GM18951 (cell line): ENCODE data around the gene KCNH2.
"Not testable (repeated sequence)": the region's sequence is repeated elsewhere in the genome, so short reads cannot be mapped to it uniquely, and the experiment has no call there.

Experiments used
- POLR2A ChIP-seq: IDR thresholded peaks from 4 replicates; pipeline ENCODE4 v1.6.1; 2011; ENCODE audit warnings: mild to moderate bottlenecking; ENCODE audit not compliant: insufficient read length, insufficient read depth; ENCODE audit errors: extremely low read depth
- in situ Hi-C: fragments of 300-500 bp; cut with MboI; formaldehyde crosslinking; loops from one replicate; pipeline ENCODE4 v1.12.0; 2022; ENCODE audit warnings: low sequenced_read_pairs, mixed read lengths, inconsistent platforms; ENCODE audit not compliant: unreplicated experiment

KCNH2 gene, protein sequence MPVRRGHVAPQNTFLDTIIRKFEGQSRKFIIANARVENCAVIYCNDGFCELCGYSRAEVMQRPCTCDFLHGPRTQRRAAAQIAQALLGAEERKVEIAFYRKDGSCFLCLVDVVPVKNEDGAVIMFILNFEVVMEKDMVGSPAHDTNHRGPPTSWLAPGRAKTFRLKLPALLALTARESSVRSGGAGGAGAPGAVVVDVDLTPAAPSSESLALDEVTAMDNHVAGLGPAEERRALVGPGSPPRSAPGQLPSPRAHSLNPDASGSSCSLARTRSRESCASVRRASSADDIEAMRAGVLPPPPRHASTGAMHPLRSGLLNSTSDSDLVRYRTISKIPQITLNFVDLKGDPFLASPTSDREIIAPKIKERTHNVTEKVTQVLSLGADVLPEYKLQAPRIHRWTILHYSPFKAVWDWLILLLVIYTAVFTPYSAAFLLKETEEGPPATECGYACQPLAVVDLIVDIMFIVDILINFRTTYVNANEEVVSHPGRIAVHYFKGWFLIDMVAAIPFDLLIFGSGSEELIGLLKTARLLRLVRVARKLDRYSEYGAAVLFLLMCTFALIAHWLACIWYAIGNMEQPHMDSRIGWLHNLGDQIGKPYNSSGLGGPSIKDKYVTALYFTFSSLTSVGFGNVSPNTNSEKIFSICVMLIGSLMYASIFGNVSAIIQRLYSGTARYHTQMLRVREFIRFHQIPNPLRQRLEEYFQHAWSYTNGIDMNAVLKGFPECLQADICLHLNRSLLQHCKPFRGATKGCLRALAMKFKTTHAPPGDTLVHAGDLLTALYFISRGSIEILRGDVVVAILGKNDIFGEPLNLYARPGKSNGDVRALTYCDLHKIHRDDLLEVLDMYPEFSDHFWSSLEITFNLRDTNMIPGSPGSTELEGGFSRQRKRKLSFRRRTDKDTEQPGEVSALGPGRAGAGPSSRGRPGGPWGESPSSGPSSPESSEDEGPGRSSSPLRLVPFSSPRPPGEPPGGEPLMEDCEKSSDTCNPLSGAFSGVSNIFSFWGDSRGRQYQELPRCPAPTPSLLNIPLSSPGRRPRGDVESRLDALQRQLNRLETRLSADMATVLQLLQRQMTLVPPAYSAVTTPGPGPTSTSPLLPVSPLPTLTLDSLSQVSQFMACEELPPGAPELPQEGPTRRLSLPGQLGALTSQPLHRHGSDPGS

GRCh38 chr7:150978126-150978789 is at the start of gene KCNH2:
Gene KCNH2 (minus strand): TSS chr7:150978321. CDS start chr7:150977913, 408 bp downstream.
- in situ Hi-C loops, result no loop called here
- TF ChIP-seq POLR2A, result no peak

DNA sequence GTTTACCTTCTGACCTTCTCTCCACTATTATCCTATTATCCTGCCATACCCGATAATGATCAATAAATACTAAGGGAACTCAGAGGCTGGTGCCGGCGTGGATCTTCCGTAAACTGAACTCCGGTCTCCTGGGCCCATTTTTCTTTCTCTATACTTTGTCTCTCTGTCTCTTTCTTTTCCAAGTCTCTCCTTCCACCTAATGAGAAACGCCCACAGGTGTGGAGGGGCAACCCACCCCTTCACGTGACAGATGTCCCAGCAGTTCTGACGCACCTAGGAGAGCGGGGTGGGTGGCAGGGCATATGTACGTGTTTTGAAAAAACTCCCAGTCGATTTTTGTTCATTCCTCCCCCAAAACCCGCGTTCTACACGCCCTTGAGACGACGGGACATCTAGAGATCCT is 49.6 kb upstream of the KCNH2 start:
- in situ Hi-C loops, result not testable (repeated sequence)

- in situ Hi-C loops, result not testable (repeated sequence)
Measured at GRCh38 chr7:151026771-151027727, 48.9 kb upstream of the KCNH2 start.

DNA sequence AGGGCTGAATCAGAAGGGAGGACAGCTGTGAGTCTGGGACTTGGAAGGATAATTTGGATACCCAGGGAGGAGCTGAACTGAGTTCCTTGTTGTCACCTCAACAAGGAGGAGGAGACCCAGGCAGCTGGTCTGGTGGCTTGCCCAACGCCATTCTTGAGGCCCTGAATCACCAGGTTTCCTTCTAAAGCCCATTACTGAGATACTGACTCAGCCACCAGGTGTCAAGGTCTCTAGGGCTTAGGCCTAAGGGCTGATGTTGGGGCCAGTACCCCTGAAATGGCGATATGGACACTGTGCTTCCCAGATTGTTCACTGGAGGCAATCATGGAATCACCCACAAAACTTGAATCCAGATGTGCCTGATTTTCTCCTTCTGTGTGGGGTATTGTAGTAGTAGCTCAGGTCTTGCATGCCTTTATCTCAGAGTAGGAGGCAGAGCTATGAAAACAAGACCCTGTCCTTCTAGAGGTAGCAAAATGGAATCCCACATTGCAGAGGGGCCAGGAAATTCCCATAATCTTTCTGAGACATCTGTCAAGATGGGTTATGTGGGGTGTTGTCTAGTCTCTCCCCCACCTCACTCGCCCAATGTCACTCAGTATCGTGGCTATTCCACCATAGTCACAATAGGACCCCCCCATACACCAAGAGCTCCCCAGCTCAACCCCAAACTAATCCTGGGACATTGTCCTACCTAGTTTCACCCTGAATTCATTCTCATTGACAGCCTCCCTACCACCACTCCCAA is 48.0 kb upstream of the KCNH2 start:
- TF ChIP-seq POLR2A, result no peak
- in situ Hi-C loops, result no loop called here

DNA sequence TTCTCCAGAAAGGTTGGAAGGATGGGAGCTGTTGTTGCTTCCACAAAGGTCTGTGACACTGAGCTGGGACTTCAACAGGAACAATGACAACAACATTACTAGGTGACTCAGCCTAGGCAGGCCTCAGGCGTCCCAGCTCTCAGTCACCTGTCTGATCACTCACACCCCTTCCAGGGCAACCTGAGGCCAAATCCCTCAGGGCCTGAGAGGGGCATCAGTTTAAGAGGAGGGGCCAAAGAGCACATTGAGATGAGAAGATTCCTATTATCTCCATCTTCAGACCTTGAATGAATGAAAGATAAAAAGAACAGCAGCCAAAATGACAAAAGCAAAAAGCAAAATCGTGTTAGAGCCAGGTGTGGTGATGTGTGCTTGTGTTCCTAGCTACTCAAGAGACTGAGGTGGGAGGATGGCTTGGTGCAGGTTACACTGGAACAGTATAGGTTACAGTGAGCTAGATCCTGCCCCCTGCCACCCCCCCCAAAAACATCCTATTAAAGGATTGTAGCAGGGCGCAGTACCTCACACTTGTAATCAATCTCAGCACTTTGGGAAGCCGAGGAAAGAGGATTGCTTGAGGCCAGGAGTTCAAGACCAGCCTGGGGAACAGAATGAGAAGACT is 46.4 kb upstream of the KCNH2 start, which contains the start of gene ATG9B:
Gene ATG9B, minus strand, starts transcription at position 60 of the 622 bp plus-strand sequence. CDS start 71 bp downstream, outside the sequence.
- no peak for TF ChIP-seq POLR2A
- in situ Hi-C loops, result no loop called here

DNA sequence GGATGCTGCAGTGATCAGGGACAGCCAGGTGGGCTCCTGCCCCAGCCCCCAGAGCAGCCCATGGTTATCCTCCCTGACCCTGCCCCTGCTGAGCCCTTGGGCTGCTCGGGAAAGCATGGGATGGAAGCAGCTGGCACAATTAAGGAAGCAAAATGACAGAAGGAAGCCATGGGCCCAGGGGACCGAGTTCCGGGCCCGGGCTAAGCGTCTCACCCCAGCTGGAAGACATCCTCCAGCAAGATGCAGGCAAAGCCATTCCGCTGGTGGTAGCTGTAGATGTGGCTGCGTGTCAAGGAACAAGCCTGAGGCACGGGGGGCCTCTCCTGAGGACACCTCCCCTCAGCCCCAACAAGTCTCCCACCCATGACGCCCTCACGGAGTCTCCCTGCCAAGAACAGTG is 45.1 kb upstream of the KCNH2 start:
- in situ Hi-C loops, result no loop called here
- no peak for TF ChIP-seq POLR2A

GRCh38 chr7:151020231-151020630 is 42.1 kb upstream of the KCNH2 start:
- in situ Hi-C loops, result no loop called here
- TF ChIP-seq POLR2A, result no peak

DNA sequence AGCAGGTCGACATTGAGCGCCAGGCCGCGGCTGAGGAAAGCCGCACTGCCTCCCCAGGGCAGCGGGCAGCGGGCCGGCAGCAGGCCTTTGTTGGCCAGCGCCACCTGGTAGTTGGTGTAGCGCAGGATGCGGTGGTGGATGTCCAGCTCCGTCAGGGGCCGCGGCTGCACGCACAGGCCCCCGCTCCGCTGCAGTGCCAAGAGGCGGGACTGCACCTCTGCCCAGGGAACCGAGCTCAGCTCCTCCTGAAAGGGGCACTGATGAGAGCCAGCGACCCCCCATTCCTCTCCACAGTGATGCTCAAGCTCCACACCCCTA is 41.0 kb upstream of the KCNH2 start:
- TF ChIP-seq POLR2A, result no peak
- in situ Hi-C loops, result no loop called here

DNA sequence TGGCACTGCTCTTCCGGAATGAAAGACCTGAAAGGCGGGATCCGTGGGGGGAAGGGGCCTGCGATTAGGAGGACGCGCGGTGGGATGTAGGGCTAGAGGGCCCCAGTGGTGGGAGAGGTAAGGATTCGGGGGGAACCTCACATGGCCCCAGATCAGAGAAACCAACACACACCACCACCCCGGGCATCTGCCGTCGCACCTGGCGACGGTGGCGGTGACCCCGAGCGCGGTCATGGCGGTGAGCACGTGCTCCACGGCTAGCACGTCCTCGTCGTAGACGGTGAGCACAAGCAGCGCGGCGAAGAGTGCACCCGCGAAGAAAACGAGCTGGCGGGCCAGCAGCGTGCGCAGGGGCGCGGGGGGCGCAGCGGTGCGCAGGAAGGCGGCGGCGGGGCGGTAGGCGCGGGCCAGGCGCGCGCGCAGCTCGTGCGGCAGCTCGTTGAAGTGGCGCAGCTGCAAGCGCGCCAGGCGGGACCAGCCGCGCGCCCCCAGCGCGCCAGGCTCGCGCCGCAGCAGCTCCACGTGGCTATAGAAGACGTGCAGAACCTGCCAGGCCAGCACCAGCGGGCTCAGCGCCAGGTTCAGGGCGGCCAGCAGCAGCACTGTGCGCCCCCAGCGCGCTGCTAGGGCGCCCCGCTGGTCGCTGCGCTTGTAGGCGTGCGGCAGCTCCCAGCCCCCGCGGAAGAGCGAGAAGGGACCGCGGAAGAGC is 40.5 kb upstream of the KCNH2 start:
- in situ Hi-C loops, result no loop called here
- no peak for TF ChIP-seq POLR2A

- in situ Hi-C loops, result no loop called here
- no peak for TF ChIP-seq POLR2A
Measured at GRCh38 chr7:151017953-151018420, 39.9 kb upstream of the KCNH2 start.

DNA sequence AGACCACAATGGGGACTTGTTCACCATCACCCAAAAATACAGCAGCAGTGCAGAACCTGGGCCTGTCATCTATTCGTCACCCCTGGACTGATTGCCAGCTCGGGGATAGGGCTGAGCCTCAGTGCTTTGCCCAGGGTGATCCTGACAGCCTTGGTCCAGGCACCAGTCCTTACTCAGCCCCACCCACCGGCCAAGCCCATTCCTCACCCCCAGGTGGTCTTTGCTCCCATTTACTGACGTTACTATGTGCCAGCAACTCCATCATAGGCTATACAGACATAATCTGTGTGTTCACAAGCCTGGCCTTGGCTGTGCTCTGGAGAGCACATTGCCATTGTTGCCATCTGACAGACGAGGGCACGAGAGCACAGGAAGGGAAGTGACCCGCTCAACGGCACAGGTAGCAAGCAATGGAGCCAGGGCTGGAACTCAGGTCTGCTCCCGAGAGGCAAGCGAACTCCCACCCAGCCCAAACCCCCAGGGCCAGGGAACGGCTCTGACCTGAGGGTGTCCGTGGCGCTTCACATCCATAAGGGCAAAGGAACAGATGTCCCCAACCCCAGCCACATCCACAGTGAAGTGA is 39.3 kb upstream of the KCNH2 start:
- no peak for TF ChIP-seq POLR2A
- in situ Hi-C loops, result no loop called here
